GM10266 (cell line): Measurements from ENCODE around the gene GSG1L.
"Not testable (repeated sequence)": the region's sequence is repeated elsewhere in the genome, so short reads cannot be mapped to it uniquely, and the experiment has no call there.

Experiments used
- DNase-seq: peaks from one replicate; pipeline ENCODE4 v3.0.0; 2012; ENCODE audit errors: extremely low spot score
- TF ChIP-seq, protein P1 (sequence below): IDR thresholded peaks from 2 replicates; pipeline ENCODE4 v1.5.1; 2012; ENCODE audit warnings: mild to moderate bottlenecking, low read depth; ENCODE audit not compliant: control insufficient read depth, insufficient read depth; ENCODE audit errors: missing control alignments

Gene GSG1L

DNA sequence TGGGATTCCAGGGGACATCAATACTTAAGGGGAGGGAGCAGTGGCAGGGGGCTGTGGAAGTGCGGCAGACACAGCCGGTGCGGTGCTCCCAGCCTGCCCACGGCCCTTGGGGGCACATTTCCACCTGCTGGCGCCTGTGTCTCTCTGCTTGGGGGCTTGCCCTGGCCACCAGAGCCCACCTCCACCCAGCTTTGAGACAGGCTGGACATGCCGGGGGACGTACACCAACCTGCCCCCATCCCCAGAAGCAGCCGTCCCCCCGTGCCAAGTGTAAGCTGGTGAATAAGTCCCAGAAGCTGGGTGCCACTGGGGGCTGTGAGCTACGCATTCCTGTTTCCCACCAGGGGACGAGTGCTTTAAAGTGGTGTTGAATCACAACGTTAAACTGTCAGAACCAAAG, 172.6 kb downstream of the GSG1L start:
- no peak for DNase-seq

DNA sequence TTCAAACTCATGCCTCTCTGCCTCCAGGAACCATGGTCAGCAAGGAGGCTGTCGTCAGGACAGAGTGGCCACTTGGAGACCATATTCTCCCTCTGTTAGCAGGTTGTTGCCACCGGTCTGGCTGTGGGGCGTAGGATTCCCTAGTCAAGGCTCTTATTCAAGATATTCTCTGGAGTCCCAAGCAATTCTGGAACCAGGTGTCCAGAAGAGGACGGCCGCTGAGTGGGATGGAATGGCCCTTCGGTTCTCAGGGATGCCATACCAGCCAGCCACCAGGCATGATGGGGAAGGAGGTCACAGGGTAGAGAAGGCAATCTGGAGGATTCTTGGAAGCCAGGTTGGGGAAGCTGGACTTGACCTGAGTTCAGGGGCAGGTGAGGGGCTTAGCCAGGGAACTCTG, 173.5 kb downstream of the GSG1L start:
- no peak for DNase-seq
- TF ChIP-seq, protein P1, sequence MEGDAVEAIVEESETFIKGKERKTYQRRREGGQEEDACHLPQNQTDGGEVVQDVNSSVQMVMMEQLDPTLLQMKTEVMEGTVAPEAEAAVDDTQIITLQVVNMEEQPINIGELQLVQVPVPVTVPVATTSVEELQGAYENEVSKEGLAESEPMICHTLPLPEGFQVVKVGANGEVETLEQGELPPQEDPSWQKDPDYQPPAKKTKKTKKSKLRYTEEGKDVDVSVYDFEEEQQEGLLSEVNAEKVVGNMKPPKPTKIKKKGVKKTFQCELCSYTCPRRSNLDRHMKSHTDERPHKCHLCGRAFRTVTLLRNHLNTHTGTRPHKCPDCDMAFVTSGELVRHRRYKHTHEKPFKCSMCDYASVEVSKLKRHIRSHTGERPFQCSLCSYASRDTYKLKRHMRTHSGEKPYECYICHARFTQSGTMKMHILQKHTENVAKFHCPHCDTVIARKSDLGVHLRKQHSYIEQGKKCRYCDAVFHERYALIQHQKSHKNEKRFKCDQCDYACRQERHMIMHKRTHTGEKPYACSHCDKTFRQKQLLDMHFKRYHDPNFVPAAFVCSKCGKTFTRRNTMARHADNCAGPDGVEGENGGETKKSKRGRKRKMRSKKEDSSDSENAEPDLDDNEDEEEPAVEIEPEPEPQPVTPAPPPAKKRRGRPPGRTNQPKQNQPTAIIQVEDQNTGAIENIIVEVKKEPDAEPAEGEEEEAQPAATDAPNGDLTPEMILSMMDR, result no peak

More for the DNA sequence above, 172.6 kb downstream of the GSG1L start:
- TF ChIP-seq, protein P1, result no peak

- TF ChIP-seq, protein P1, result no peak
- no peak for DNase-seq
These were observed 179.9 kb downstream of the GSG1L start for GRCh38 chr16:27883576-27883975.

- TF ChIP-seq, protein P1, result no peak
- DNase-seq, result no peak
These were observed 183.2 kb downstream of the GSG1L start for GRCh38 chr16:27880287-27880686.

DNA sequence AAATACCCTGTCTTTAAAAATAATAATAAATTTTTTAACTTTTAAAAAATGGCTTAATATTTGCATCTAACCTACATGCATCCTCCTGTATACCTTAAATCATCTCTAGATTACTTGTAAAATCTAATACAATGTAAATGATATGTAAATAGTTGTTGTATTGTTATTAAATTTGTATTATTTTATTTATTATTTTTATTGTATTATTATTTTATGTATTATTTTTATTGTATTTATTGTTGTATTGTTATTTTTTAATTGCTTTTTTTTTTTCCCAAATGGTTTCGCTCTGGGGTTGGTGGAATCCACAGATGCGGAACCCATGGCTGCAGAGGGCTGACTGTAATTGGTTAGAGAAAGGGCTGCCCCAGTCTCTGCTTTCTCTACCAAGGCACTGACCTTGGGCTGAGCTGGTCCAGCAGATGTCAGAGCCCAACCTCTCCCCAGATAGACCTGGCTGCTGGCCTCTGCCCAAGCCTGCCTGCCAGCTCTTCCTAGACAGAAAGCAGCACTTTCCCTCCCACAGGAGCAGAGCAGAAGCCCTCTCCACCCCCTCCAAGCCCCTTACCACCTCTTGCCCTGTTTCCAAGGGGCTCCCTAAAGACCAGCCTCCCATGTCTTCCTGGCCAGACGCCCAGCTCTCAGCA, 183.8 kb downstream of the GSG1L start:
- TF ChIP-seq, protein P1, result no peak
- DNase-seq, result no peak

DNA sequence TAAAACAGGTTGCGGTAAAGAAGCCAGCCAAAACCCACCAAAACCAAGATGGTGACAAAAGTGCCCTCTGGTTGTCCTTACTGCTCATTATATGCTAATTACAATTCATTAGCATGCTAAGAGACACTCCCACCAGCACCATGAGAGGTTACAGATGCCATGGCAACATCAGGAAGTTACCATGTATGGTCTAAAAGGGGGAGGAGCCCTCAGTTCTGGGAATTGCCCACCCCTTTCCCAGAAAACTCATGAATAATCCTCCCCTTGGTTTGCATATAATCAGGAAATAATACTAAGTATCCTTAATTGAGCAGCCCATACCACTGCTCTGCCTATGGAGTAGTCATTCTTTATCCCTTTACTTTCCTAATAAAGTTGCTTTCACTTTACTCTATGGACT, 190.9 kb downstream of the GSG1L start:
- DNase-seq, result not testable (repeated sequence)

DNA sequence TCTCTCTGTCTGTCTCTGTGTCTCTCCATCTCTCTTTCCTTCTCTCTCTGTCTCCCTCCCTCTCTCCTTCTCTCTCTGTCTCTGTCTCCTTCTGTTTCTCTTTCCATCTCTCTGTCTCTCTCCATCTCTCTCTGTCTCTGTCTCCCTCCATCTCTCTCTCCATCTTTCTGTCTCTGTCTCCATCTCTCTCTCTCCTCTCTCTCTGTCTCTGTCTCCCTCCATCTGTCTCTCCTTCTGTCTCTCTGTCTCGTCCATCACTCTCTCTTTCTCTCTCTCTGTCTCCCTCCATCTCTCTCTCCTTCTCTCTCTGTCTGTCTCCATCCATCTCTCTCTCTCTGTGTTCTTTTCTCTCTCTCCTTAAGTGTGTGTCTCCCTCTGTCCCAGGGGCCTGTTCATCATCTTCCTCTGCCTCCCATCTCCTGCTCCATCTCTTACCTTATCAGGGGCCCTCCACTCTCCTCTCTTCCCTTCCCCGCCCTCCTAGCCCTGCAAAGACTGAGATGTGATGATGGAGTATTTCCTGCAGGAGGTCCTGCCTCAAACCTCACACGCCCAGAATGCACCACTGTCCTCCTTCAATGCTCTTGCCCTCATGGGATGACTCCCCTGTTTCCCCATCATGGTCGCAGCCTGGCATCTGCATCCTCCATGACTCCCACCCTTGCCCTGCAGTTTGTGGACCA, 193.3 kb downstream of the GSG1L start:
- TF ChIP-seq, protein P1, result no peak
- DNase-seq, result no peak
